Suprapubic skin (tissue), 4 donors: ENCODE measurements around the gene LDLRAD4. TPM values are rescaled to one million over a fixed set of nuclear protein-coding genes. Genes with fewer than 3 reads are reported as not detected.

Experiments used
- DNase-seq, 2 donors: peaks; one replicate each; pipeline ENCODE4 v3.0.0-alpha.2; 2019; ENCODE audit warnings: low spot score in 2 of 2
- H3K27ac ChIP-seq: fragments of 200-600 bp; sonication (generic); one replicate; pipeline ENCODE4 v1.5.1; 2019
- H3K27me3 ChIP-seq: fragments of 200-600 bp; sonication (generic); one replicate; pipeline ENCODE4 v1.5.1; 2019
- H3K36me3 ChIP-seq: fragments of 200-600 bp; sonication (generic); one replicate; pipeline ENCODE4 v1.5.1; 2019
- H3K4me1 ChIP-seq: fragments of 200-600 bp; sonication (generic); one replicate; pipeline ENCODE4 v1.5.1; 2019
- H3K4me3 ChIP-seq: fragments of 200-600 bp; sonication (generic); one replicate; pipeline ENCODE4 v1.5.1; 2019; ENCODE audit warnings: mild to moderate bottlenecking
- H3K9me3 ChIP-seq: fragments of 200-600 bp; sonication (generic); one replicate; pipeline ENCODE4 v1.5.1; 2019
- EP300 ChIP-seq: sonication (generic); formaldehyde crosslinking; IDR thresholded peaks from one replicate; pipeline ENCODE4 v1.6.1; 2017; ENCODE audit warnings: antibody characterized with exemption
- POLR2A ChIP-seq, 2 donors: fragments of 450-650 bp; IDR thresholded peaks; one replicate each; pipeline ENCODE4 v1.6.1; 2017; ENCODE audit warnings: antibody characterized with exemption in 2 of 2, mild to moderate bottlenecking in 2 of 2, moderate library complexity in 2 of 2
- POLR2AphosphoS5 ChIP-seq, 3 donors: sonication (generic); formaldehyde crosslinking; IDR thresholded peaks; one replicate each; pipeline ENCODE4 v1.6.1; 2017; ENCODE audit warnings: antibody characterized with exemption in 3 of 3
- WGBS: methylation state at CpG from one replicate; pipeline ENCODE4 v1.1.5; 2018; 5-methylcytosine and 5-hydroxymethylcytosine counted together
- total RNA-seq, 4 donors: library from RNA; depleted of rRNA; stranded (reverse); fragments of >200 nt; gene quantifications; one replicate each; pipeline ENCODE4 v1.1.0, GENCODE V29; 2016
- TF ChIP-seq, protein P1 (sequence below), 2 donors: fragments of 200-600 bp in 1 of 2; fragments of 450-650 bp in 1 of 2; sonication (generic) in 1 of 2; IDR thresholded peaks; one replicate each; pipeline ENCODE4 v1.5.1; 2016 to 2019; ENCODE audit warnings: antibody characterized with exemption in 2 of 2, mild to moderate bottlenecking in 1 of 2, moderate library complexity in 1 of 2

The LDLRAD4 gene
- total RNA-seq, 4 donors from 2014 or later: 10.1 to 31.6 (median 15.1) TPM

DNA sequence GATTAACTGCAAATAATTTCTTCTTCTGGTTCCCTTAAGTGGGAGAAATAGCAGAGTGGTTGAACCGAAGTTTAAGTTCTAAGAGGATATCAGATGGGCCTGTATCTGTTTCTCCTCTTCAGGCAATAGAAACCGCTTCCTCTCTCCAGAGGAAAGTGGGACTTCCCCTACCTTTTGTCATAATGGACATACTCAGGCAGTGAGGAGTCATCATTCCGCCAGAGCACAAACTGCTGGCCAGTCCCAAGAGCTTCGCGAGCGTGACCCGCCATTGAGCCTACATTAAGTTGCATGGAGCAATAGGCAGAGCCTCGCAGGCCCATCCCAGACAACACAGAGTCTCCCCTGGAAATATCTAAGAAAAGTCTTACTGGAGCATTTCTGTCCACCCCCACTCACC is 158.9 kb downstream of the LDLRAD4 start:
- Histone ChIP-seq H3K4me3 (no peak overlapping the region), H3K27me3 (no peaks in the 10 kb centered on the region), H3K36me3 (no peaks in the 10 kb centered on the region), H3K4me1 (peaks cover 49% of the 10 kb centered on the region), H3K27ac (no peak overlapping the region), H3K9me3 (no peaks in the 10 kb centered on the region)
- DNase-seq: peak in 1 of 2 donors; percentile 58
- TF ChIP-seq POLR2A (IDR thresholded peaks at IDR 0.05) (no peak), POLR2AphosphoS5 (IDR thresholded peaks at IDR 0.05) (no peak), EP300 (no peak)
- TF ChIP-seq, protein P1, sequence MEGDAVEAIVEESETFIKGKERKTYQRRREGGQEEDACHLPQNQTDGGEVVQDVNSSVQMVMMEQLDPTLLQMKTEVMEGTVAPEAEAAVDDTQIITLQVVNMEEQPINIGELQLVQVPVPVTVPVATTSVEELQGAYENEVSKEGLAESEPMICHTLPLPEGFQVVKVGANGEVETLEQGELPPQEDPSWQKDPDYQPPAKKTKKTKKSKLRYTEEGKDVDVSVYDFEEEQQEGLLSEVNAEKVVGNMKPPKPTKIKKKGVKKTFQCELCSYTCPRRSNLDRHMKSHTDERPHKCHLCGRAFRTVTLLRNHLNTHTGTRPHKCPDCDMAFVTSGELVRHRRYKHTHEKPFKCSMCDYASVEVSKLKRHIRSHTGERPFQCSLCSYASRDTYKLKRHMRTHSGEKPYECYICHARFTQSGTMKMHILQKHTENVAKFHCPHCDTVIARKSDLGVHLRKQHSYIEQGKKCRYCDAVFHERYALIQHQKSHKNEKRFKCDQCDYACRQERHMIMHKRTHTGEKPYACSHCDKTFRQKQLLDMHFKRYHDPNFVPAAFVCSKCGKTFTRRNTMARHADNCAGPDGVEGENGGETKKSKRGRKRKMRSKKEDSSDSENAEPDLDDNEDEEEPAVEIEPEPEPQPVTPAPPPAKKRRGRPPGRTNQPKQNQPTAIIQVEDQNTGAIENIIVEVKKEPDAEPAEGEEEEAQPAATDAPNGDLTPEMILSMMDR (IDR thresholded peaks at IDR 0.05): no peak
- 95% methylated on average over 8 of the region's 8 CpGs for WGBS

DNA sequence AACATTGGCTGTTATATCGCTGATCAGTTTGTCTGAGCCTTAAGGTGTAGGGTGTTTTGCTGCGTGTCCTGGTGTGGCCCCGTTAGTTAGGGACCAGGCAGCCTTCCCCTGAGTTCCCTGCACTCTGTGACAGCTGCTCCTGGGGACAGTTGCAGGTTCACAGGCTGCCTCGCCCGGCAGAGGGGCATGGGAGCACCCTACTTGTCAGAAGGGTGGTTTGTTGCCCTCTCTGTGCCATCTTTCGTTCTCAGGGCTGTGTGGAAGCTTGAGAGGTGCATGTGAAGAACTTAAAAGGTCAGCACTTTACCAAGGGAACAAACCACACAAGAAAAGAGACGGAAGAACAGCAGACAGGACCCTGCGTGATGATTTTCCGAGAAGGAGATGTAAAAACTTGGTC is 159.6 kb downstream of the LDLRAD4 start:
- 80% methylated on average over 9 of the region's 9 CpGs for WGBS
- H3K4me3 ChIP-seq: no peak overlapping the region
- TF ChIP-seq, protein P1 (IDR thresholded peaks at IDR 0.05): no peak
- no peak for TF ChIP-seq POLR2A (IDR thresholded peaks at IDR 0.05)
- peaks cover 52% of the 10 kb centered on the region for H3K4me1 ChIP-seq
- no peaks in the 10 kb centered on the region for H3K36me3 ChIP-seq
- H3K27me3 ChIP-seq: no peaks in the 10 kb centered on the region
- no peak overlapping the region for H3K27ac ChIP-seq
- no peak for DNase-seq
- H3K9me3 ChIP-seq: no peaks in the 10 kb centered on the region

DNA sequence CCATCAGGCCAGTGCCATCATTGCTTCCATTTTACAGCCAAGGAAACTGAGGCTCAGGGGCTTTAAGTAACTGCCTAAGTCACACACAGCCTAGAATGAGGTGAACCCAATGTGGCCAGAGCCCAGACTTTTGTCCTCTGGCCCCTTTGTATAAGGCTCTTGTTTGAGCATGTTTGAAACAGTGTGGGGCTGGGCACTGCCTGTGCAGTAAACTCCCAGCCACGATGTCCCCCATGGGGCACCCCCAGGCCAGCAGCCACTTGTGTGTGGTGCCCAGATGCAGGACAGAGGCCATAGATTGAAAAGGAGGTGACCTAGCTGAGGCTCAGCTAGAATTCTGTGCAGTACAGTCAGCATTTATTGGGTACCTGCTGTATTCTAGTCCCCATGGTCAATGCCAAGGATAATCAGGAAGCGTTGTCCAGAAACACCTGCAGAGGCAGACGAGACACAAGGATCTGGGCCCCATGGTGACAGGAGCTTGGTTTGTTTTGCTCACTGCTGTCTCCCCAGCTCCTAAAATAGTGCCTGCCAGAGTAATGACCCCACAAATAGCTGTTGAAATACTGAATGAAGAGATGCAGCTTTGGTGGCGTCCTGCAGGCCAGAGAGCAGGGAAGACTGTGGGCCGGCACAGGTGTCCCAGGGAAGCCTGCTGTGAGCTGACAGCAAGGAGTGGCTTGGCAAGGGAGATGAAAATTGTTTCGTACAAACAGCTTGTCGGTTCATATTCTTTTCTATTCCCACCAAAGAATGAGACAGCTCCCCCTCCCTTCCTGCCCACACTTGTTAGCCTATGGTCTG is 160.7 kb downstream of the LDLRAD4 start:
- no peak for DNase-seq
- H3K27ac ChIP-seq: peak overlapping the region; percentile 52
- no peaks in the 10 kb centered on the region for H3K27me3 ChIP-seq
- peaks cover 61% of the 10 kb centered on the region for H3K4me1 ChIP-seq
- H3K4me3 ChIP-seq: no peak overlapping the region
- H3K36me3 ChIP-seq: no peaks in the 10 kb centered on the region
- TF ChIP-seq POLR2AphosphoS5 (IDR thresholded peaks at IDR 0.05) (no peak), POLR2A (IDR thresholded peaks at IDR 0.05) (no peak), EP300 (no peak)
- TF ChIP-seq, protein P1 (IDR thresholded peaks at IDR 0.05): no peak
- WGBS: 67% methylated on average over 7 of the region's 7 CpGs
- no peaks in the 10 kb centered on the region for H3K9me3 ChIP-seq

DNA sequence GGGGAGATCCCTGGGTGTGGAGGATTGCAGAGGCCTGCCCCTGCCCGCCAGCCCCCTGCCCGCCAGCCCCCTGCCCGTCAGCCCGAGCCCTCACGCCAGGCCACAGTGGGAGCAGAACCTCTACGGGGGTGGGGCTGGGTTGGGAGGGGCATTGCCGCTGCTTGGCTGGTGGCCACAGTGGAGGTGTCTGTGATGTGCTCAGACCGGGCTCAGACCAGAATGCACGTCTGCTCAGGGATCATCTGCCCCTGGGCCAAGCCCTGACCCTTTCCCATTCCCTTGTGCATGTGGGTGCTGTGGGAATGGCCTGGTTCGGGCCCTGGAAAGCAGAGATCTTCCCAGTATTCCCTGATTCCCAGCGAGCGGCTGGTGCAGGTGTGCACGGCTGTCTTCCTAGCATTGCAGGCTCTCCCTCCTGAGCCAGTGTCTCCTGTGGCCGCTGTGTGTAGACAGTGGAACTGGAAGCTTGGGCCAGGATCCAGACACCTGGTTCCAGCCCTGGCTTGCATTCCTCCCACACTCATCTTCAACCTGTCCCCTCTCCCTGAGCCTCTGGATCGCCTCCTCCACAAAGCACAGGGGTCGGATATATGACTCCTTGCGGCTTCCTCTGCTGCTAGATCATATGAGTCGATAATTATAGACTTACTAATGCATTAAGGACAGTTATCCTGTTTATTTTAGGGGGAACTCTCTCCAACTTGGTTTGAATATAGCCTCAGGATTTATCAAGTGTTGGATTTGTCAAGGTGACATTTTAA is 161.6 kb downstream of the LDLRAD4 start:
- TF ChIP-seq POLR2A (IDR thresholded peaks at IDR 0.05): no peak
- TF ChIP-seq EP300: no peak
- TF ChIP-seq, protein P1 (IDR thresholded peaks at IDR 0.05): no peak
- no peak for TF ChIP-seq POLR2AphosphoS5 (IDR thresholded peaks at IDR 0.05)
- no peaks in the 10 kb centered on the region for H3K36me3 ChIP-seq
- H3K4me1 ChIP-seq: peaks cover 54% of the 10 kb centered on the region
- no peak overlapping the region for H3K4me3 ChIP-seq
- H3K27ac ChIP-seq: peak overlapping the region; percentile 52
- no peak for DNase-seq
- no peaks in the 10 kb centered on the region for H3K9me3 ChIP-seq
- WGBS: 79% methylated on average over 6 of the region's 18 CpGs
- no peaks in the 10 kb centered on the region for H3K27me3 ChIP-seq

DNA sequence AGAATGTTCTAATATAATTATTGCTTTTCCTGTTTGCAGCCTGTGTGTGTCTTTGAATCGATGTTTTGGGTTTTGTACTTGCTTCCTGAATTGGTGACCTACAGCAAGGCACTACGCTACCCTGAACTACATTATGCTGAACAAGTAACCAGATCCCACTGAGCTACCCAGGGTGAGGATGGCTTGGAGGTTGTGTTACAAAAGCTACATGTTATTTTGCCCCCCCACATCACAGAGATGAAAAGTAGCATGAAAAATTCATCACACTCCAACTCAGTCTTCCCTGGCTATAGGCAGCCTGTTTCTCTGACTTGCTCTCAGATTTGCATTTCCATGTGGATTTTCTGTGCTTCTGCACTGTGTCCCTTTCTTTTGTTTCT is 162.1 kb downstream of the LDLRAD4 start:
- Histone ChIP-seq H3K4me1 (peaks cover 49% of the 10 kb centered on the region), H3K36me3 (no peaks in the 10 kb centered on the region), H3K27ac (no peak overlapping the region), H3K4me3 (no peak overlapping the region), H3K9me3 (no peaks in the 10 kb centered on the region), H3K27me3 (no peaks in the 10 kb centered on the region)
- no peak for DNase-seq
- WGBS: 76% methylated on average over 2 of the region's 2 CpGs
- TF ChIP-seq POLR2A (IDR thresholded peaks at IDR 0.05): no peak
- TF ChIP-seq, protein P1 (IDR thresholded peaks at IDR 0.05): no peak
- TF ChIP-seq EP300: no peak
- no peak for TF ChIP-seq POLR2AphosphoS5 (IDR thresholded peaks at IDR 0.05)
